HG02973 (cell line): ENCODE measurements around the gene MAGEB2.
A peak's percentile ranks its signal among the peaks of the same experiment; 100 is the strongest.
"Not testable (repeated sequence)": the region's sequence is repeated elsewhere in the genome, so short reads cannot be mapped to it uniquely, and the experiment has no call there.

Experiments used
- ATAC-seq: cut with Tn5 transposase; IDR thresholded peaks from one replicate; pipeline ENCODE4 v1.9.1; 2021; ENCODE audit warnings: moderate library complexity; ENCODE audit not compliant: unreplicated experiment

MAGEB2 gene, protein sequence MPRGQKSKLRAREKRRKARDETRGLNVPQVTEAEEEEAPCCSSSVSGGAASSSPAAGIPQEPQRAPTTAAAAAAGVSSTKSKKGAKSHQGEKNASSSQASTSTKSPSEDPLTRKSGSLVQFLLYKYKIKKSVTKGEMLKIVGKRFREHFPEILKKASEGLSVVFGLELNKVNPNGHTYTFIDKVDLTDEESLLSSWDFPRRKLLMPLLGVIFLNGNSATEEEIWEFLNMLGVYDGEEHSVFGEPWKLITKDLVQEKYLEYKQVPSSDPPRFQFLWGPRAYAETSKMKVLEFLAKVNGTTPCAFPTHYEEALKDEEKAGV

DNA sequence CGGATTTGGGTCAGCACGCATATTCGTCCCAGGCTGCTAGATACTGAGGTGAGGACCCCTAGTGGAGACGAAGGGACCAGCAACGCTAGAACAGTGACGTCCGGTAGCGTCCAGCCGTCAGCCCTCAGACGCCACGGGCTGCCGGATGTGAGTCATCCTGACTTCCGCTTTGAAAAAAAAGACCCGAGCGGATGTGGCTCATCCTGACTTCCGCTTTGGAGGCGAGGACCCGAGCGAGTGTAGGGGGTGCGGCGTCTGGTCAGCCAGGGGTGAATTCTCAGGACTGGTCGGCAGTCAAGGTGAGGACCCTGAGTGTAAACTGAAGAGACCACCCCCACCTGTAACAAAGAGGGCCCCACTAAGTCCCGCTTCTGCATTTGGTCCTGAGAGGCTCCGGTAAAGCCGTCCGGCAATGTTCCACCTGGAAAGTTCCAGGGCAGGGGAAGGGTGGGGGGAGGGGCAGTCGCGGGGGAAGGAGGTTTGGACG, at the start of gene MAGEB2:
TSS of gene MAGEB2 (plus strand) at position 207 of the 487 bp plus-strand sequence. CDS start 3,018 bp downstream, outside the sequence.
- no peak for ATAC-seq

DNA sequence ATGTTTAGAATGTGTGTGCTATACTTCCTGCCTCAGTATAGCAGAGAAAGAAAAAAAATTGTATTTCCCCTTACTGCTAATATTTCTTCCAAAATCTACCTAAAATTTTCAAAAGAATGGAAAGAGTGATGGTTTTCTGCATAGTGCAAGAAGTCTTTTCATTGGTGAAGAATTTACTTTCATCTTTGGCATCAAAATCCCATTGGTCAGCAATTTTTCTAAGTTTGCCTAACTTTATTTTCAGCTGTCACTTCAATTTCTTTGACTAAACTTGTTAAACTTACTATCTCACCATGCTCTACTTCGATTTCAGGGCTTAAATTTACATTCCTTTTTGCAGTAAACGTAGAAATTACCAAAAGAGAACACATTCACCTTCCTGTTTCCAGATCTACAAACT, 44.5 kb upstream of the MAGEB2 start:
- ATAC-seq: no peak

DNA sequence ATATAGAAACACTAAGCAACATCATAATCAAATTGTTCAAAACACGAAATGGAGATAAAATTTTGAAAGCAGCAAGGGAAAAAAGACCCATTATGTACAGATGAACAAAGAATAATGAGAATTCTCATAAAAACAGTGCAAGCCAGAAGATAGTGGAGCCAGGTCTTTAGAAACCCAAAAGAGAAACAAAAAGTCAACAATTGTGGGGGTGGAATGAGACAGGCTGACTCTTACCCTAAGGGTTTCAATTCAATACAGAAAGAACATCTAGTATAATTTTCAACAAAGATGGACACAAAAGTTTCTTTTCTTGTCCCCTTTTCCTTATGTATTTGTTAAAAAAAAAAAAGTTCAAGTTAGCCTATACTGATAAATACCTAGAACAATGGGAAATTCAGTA, 34.0 kb upstream of the MAGEB2 start:
- no peak for ATAC-seq

DNA sequence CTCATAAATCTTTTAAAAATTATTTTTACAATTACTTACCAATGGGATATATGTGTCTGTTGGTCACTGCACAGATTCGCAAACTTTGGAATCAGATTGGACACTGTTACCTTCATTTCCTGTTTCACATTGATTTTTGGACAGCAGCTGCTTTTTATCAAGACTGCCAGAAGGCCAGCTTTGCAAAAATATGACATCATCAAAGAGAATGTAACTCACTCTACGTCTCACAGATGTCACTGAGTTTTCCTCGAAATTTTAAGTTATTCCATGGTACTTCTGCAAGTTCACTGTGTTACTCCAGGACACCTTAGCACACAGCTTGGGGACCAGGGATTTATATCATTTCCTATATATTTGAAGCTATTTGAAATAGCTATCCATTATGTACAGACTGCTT, 31.8 kb upstream of the MAGEB2 start:
- no peak for ATAC-seq

DNA sequence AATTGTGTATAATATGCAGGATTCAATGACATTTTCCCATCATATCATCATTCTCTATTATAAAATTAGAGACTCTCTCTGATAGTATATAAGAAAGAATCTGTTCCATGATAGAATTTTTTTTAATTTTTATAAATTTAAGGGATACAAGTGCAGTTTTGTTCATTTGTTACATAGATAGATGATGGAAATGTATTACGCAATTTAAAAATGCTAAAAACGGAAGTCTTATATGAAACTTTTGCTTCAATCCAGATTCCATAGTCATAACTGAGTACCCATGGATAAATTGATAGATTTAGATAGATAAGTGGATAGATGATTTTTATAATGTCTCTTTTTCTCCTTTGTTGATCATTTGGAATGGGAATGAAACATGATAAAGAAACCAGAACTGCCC, 24.9 kb upstream of the MAGEB2 start:
- ATAC-seq: no peak

DNA sequence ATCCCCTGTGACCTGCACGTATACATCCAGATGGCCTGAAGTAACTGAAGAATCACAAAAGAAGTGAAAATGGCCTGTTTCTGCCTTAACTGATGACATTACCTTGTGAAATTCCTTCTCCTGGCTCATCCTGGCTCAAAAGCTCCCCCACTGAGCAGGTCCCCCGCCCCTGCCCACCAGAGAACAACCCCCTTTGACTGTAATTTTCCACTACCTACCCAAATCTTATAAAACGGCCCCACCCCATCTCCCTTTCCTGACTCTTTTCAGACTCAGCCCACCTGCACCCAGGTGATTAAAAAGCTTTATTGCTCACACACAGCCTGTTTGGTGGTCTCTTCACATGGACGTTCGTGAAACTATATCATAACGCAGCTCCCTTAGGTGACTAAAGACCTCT, 21.5 kb upstream of the MAGEB2 start:
- ATAC-seq: not testable (repeated sequence)

DNA sequence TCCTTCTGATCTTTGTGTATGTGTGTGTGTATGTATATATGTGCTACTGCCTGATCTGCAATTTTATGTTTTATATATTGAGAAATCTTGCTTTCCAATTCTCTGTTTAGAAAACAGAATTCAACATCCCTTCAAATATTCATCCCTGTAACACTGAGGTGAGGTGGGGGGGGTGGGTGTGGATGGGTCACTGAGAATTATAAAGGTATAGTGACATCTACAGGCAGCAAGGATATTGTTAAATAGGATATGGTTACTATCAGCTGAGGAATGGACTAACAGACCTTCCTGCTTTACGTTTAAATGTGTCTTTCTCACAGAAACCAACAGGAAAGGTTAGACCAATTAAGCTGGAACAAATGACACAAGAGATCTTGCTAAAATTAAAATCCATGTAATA, 19.0 kb upstream of the MAGEB2 start:
- no peak for ATAC-seq

DNA sequence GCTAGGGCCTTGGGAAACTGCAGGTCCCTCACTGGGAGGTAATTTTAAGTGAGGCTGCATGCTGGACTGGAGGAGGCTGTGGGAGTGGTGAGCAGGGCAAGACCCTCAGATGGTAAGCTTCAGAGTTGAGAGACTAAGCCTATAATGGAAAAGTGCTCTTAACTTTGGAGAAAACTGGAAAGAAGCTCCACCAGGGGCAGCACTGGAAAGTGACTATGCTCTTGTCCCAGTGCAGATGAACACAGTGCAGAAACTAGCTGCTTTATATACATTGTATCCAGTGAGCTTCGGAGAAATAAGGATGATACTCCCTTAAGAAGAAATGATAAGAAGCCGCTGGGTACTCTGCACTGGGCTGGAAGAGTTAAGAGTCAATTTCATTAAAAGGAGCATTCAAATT, 3.2 kb upstream of the MAGEB2 start:
- ATAC-seq: no peak

DNA sequence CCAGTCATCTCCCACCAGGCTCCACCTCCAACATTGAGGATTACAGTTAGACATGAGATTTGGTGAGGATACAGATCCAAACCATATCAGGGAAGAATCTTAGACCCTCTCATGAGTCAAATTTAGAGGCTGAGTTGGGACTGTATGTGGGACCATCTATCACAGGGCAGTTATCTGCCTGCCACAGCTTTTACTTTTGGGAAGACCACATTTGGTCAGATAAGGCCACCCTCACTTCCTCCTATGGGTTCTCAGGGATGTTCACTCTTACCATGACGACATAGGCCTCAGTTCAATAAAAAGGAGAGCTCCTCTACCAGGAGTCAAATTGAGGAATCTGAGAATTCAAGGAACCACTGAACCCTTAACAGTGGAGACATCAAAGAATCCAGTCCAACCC, 2.1 kb downstream of the MAGEB2 start:
- ATAC-seq: no peak

DNA sequence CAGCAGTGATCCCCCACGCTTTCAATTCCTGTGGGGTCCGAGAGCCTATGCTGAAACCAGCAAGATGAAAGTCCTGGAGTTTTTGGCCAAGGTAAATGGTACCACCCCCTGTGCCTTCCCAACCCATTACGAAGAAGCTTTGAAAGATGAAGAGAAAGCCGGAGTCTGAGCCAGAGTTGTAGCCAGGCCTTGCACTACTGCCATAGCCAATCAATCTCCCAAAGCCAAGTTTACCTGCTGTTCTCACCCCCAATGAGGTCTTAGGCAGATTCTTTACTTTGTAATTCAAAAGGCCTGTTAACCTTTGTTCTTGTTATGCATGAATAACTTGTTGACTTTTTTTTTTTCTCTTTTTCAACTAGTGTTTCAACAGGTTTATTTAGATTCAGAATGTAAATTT, 4.0 kb downstream of the MAGEB2 start:
- no peak for ATAC-seq

DNA sequence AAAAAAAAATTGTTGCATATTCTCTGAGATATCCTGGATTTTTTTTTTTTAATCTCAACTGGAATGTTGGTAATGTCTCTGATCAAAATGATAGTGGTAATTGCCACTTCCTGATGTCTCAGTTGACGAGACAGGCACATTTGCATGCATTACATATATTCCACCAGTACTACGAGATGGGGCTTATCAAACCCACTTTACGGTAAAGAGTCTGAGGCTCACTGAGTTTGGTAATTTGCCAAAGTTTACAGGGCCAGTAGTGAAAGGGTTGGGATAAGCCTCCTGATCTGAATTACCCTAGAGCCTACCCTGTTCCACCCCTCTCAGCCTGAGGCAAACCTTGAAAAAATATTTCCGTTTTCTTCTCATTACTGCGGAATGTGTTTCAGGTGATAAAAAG, 5.3 kb downstream of the MAGEB2 start:
- ATAC-seq: no peak

DNA sequence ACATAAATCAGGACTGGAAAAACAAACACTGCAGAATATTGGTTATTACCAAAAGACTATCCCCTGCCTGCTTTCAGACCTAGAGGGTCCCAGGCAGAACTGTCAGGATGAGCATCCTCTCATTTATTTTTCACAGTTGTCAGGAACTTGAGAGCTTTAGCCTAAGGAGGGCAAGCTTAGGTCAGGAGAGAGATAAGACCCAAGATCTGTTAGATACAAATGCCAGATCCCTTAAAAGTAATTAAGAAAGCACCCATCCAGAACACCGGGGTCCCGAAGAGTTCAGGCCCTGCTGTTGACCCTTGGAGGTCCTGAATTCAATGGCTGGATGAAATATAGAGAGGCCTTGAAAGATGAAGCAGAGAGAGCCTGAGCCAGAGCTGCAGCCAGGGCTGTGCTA, 9.2 kb downstream of the MAGEB2 start:
- no peak for ATAC-seq

DNA sequence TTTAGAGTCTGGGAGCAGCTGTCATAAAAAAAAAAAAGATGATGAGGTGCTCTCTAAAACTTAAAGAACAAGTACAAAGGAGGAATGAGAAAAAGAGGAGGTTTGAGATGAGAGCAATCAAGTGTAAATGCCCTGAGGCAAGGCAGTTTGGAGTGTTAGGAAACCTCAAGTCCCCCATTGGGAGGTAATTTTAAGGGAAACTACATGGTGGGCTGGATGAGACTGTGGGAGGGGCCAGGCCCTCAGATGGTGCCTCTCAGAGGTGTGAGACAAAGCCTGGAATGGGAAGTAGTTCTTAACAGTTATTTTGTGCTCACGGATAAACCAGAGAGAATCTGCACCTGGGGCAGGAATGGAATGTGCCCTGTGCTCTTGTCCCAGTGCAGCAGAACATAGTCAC, 13.2 kb downstream of the MAGEB2 start:
- no peak for ATAC-seq

DNA sequence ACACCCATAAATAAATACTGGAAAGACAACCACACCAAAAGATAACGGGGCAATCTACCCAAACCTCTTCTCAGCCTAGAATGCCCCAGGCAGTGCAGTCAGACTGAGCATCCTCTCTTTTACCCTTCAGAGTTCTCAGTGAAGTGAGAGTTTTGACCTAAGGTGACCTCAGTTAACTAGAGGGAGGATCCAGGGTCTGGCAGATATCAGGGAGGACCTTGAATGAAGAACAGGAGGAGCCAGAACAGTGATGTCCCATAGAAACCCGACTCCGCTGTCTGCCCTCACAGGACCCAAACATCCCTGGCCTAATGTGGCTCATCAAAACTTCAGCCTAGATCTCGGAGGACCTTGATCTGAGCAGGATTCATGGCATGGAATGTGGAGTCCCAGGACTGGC, 15.0 kb downstream of the MAGEB2 start, which contains the start of gene MAGEB3:
TSS of gene MAGEB3 (plus strand) at position 263 of the 400 bp plus-strand sequence. CDS start 5,268 bp downstream, outside the sequence.
- ATAC-seq: no peak

DNA sequence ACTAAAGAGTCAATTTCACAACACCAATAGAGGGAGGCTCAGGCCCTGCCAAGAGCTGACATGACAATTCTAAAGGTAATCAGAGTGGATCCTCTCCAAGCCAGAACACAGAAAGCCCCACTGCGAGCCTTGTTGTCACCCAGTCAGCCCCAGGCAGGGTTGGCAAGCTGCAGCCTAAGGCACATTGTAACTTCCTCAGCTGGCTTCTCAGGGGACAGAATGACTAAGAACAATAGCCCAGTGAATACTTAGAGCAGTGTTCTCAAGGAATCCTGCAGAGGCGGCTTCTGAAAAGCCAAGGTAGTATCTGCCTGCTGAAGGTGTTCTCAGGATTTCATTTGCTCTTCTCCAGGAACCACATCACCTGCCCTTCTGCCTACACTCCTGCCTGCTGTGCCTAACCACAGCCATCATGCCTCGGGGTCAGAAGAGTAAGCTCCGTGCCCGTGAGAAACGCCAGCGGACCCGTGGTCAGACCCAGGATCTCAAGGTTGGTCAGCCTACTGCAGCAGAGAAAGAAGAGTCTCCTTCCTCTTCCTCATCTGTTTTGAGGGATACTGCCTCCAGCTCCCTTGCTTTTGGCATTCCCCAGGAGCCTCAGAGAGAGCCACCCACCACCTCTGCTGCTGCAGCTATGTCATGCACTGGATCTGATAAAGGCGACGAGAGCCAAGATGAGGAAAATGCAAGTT, 26.5 kb downstream of the MAGEB2 start, which contains the start of gene MAGEB4:
TSS of gene MAGEB4 (plus strand) at position 277 of the 692 bp plus-strand sequence. CDS start at position 413, 136 bp downstream.
- ATAC-seq: no peak

DNA sequence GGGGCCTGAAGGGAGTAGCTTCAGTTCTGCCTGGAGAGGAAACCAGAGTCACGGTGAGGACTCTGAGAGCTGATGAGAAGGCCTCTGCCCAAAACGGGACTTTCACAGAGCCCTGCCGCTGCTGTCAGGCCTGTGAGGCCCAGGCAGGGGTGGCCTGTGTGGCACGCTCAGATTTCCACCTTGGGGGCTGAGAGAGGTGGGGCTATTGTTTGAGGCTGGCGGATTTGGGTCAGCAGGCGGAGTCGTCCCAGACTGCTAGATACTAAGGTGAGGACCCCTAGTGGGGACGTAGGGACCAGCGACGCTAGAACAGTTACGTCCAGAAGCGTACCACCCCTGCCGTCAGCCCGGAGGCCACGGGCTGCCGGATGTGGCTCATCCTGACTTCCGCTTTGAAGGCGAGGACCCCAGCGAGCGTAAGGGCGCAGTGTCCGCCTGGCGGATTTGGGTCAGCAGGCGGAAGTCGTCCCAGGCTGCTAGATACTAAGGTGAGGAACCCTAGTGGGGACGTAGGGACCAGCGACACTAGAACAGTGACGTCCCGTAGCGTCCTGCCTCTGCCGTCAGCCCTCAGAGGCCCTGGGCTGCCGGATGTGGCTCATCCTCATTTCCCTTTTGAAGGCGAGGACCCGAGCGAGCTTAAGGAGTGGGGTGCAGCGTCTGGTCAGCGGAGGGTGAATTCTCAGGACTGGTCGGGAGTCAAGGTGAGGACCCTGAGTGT, 31.6 kb downstream of the MAGEB2 start, which contains the start of gene MAGEB1:
TSS of gene MAGEB1 (plus strand) at position 378 of the 721 bp plus-strand sequence. CDS start 3,348 bp downstream, outside the sequence.
- no peak for ATAC-seq

DNA sequence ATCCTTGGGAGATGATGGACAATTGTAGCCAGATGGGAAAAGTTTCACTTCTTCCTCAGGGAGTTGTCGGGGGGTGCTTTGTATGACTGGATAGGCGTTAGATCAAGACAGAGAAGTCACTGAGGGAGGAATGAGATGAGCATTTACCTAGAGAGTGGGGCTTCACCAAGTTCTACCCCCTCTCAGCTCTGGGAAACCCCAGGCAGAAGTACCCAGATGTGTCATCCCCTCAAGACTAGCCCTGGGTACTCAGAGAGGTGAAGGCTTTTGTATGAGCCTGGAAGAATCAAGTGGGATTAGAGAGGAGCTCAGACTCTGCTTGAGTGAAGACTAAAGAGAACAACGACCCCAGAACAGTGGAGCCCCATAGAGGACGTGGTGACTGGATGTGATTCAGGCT, 33.5 kb downstream of the MAGEB2 start:
- no peak for ATAC-seq

DNA sequence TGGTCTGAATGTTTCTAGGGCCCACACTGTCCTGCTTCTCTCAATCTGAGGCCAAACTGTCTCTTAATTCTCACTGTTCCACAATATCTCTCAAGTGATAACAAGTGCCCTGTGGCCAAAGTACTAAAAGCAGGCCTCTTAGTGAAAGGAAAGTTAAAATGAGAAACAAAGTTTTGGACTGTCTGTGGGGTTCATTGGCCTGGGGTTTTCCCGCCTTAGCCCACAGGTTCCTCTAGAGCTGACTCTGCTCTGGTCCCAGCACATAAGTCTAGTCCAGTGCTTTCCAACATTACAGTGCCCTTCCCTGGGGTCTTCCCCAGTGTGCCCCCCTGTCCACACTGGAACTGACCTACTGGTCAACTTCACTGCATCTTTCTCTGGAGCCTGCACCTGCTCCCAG, 37.9 kb downstream of the MAGEB2 start:
- ATAC-seq: peak; percentile 56

DNA sequence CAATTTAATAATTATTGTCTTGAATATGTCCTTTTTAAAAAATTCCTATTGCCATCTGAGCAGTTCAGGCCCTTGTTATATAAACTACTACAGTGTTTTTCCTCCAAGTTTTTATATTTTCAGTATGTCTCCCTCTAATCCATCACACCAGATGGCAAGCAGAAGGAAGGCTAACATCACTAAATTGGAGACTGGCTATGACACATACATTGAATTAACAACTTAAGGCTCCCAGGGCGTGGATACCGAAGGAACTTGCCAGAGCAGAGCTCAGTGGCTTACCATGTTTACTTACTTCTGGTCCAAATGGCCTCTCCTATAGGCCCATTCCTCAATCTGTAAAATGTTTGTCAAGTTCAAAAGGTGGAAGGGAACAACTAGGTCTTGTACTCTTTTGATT, 44.6 kb downstream of the MAGEB2 start:
- no peak for ATAC-seq

DNA sequence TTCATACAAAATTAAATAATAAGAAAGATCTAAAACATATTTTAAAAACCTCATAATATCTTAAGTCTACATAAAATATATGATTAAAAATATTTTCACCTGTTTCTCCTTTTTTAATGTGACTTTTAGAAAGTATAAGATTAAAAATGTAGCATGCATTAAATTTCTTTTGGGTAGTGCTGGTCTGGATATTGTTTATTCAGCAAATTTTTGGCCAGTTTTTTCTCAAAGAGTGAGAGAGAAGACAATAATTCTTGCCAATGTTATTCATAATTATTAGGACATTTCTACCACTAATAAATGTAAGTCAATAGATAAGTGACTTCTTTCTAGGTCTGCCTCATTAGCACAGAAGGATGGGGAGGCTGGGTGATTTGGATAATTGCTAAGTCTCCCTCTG, 45.6 kb downstream of the MAGEB2 start:
- ATAC-seq: no peak

DNA sequence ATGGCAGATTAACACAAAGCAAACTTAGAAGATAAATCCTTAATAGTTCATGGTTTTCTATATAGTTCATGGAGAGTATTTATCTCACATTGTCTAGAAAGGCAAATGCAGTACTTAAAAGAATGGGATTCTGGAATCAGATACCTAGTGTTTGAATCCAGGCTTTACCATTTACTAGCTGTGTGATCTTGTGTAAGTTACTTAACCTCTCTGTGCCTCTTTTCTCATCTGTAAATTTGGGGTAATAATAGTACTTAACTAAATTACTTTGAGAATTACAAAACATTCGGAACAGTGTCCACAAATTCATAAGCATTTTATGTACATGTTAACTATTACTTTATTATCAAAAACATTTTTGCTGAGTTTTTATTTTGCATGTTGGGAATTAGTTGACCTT, 47.4 kb downstream of the MAGEB2 start:
- ATAC-seq: no peak
